Mammary epithelial cell (primary cell): Measurements from ENCODE around the gene KCNMA1.

ENCODE experiments used
- CTCF ChIP-seq, 2 donors: IDR thresholded peaks in 1 of 2; conservative IDR thresholded peaks in 1 of 2; 2 replicates each; pipeline ENCODE4 v1.5.1; 2011 to 2012; ENCODE audit warnings: inconsistent platforms in 2 of 2, low read length in 2 of 2, mild to moderate bottlenecking in 2 of 2, control low read depth in 1 of 2, low read depth in 1 of 2; ENCODE audit not compliant: insufficient read depth in 1 of 2; ENCODE audit errors: extremely low read depth in 1 of 2
- EZH2 ChIP-seq: IDR thresholded peaks from 2 replicates; pipeline ENCODE4 v1.6.1; 2012; ENCODE audit warnings: low read length, inconsistent platforms, borderline replicate concordance

GRCh38 chr10:76983624-76984023, 654.0 kb downstream of the KCNMA1 start:
- TF ChIP-seq CTCF (conservative IDR thresholded peaks at IDR 0.05 in 1 of 2, IDR thresholded peaks at IDR 0.05 in 1 of 2; ENCODE audit: extremely low read depth in 1 of 2, insufficient read depth in 1 of 2, low read depth in 1 of 2, low read length in 2 of 2) = no peak
- TF ChIP-seq EZH2 = no peak
